ENCODE measurements around the gene SCAMP5.

The SCAMP5 gene

DNA sequence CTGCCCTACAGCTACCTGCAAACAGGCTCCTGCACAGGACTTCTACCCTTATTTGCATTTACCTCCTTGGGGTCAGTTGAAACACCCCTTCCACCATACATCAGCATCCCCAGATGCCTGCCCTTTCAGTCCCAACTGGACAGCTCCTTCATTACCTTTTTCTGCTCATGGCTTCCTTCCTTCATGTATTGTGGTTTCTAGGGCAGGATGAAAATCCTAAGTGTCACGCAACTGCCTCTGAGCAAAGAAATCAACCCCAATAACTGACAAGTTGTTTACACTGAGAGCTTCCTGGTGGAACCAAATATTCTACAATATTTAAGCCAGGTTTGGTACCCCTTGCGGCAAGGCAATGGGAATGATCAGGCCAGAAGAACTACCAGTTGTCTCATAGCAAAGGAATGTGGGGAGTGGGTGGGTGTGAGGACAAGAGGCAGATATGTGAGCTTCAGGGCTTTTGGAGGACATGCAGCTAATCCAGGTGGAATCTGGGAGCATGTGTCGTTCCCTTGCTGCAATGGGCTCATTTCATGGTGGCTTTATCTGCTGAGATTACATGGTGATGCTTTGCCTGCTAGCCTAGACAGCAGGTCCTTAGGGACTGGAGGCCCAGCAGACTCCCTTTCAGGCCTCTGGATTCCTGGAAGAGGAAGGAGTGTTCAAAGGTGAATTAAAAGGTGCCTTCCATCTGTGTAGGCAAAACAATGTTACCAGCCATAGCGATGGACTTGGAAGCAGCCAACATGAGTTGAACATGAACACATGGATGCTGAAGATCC is 63.0 kb downstream of the SCAMP5 start:
- DNase-seq (ENCODE audit: low read depth), result no peak
- no peak overlapping the region for H3K4me3 ChIP-seq (ENCODE audit: low read depth, low read length)
- in situ Hi-C loops (cut with HindIII; ENCODE audit: low sequenced_read_pairs), result no loop called here
- TF ChIP-seq, protein P1, sequence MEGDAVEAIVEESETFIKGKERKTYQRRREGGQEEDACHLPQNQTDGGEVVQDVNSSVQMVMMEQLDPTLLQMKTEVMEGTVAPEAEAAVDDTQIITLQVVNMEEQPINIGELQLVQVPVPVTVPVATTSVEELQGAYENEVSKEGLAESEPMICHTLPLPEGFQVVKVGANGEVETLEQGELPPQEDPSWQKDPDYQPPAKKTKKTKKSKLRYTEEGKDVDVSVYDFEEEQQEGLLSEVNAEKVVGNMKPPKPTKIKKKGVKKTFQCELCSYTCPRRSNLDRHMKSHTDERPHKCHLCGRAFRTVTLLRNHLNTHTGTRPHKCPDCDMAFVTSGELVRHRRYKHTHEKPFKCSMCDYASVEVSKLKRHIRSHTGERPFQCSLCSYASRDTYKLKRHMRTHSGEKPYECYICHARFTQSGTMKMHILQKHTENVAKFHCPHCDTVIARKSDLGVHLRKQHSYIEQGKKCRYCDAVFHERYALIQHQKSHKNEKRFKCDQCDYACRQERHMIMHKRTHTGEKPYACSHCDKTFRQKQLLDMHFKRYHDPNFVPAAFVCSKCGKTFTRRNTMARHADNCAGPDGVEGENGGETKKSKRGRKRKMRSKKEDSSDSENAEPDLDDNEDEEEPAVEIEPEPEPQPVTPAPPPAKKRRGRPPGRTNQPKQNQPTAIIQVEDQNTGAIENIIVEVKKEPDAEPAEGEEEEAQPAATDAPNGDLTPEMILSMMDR (IDR thresholded peaks at IDR 0.05; ENCODE audit: low read depth, low read length, missing control alignments), result no peak

DNA sequence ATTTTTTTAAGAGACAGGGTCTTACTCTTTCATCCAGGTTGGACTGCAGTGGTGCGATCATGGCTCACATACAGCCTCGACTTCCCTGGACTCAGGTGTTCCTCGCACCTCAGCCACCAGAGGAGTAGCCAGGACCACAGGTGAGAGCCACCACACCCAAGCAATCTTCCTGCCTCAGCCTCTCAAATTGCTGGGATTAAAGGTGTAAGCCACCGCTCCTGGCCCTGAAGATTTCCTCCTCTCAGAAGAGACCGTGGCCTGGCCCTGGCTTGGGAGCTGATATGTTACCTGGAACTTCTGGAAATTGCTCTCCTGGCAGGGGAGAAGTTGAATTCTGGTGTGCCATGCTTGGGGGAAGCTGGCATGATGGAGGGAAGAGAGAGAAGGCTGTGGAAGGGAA is 64.2 kb downstream of the SCAMP5 start:
- TF ChIP-seq, protein P1 (IDR thresholded peaks at IDR 0.05; ENCODE audit: low read depth, low read length, missing control alignments), result no peak
- in situ Hi-C loops (cut with HindIII; ENCODE audit: low sequenced_read_pairs), result loop anchor here (5.0 kb wide), 2 partner anchors 68 to 133 kb away; no protein-coding TSS in a partner anchor

DNA sequence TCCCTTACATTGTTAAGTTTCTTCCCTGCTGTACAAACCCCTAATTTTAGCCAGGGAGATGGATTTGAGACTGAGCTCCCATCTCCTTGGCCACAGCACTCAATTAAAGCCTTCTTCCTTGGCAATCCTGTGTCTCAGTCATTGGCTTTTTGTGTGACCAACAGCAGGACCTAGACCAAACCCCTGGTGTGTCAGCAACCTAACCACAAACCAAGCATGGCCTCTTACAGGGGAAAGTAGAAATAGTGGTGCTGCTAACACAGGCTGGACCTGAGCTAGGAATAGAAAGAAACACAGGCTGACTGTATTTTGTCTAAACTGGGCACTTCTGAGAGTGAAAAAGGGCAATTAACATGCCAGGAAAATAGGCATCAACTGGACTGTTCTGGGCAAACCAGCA is 65.9 kb downstream of the SCAMP5 start:
- in situ Hi-C loops (cut with HindIII; ENCODE audit: low sequenced_read_pairs), result loop anchor here (5.0 kb wide), 2 partner anchors 66 to 131 kb away; no protein-coding TSS in a partner anchor
- DNase-seq (ENCODE audit: low read depth), result peak; percentile 48
- TF ChIP-seq, protein P1 (IDR thresholded peaks at IDR 0.05; ENCODE audit: low read depth, low read length, missing control alignments), result no peak
- no peak overlapping the region for H3K4me3 ChIP-seq (ENCODE audit: low read depth, low read length)

More for the DNA sequence above, 64.2 kb downstream of the SCAMP5 start:
- DNase-seq (ENCODE audit: low read depth), result no peak
- H3K4me3 ChIP-seq (ENCODE audit: low read depth, low read length), result no peak overlapping the region

DNA sequence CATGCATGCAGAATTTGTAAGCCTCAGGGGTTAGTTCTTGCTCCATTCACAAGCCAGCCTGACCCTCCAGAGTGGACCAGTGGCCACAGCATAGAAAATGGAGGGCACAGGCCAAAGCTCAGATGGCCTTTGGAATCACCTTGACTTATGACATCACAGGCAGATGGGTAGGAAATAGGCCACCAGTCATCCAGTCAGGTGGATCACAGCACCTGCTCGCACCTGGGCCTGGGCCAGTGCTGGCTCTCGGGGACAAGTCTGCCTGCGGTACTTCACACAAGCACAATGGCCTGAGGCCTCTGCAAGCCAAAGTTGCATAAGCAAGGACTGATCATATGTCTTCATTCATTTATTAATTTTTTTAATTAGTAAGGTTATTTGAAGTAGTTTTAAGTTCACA is 67.3 kb downstream of the SCAMP5 start:
- no peak overlapping the region for H3K4me3 ChIP-seq (ENCODE audit: low read depth, low read length)
- DNase-seq (ENCODE audit: low read depth), result no peak
- TF ChIP-seq, protein P1 (IDR thresholded peaks at IDR 0.05; ENCODE audit: low read depth, low read length, missing control alignments), result no peak
- in situ Hi-C loops (cut with HindIII; ENCODE audit: low sequenced_read_pairs), result loop anchor here (5.0 kb wide), 2 partner anchors 65 to 130 kb away; no protein-coding TSS in a partner anchor

DNA sequence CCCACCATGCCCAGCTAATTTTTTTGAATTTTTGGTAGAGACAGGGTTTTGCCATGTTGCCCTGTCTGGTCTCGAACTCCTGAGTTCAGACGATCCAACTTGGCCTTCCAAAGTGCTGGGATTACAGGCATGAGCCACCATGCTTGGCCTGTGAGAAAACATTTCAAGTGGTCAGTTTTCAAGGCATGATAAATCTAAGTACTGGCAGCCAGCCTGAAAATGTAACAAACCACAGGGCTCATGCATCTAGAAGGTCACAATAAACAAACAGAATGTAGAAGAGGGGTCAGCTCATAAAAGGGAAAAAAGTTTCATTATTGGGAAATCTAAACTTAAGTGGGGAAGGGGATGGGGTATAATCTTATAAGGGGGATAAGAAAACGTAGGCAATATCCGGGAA is 68.0 kb downstream of the SCAMP5 start:
- in situ Hi-C loops (cut with HindIII; ENCODE audit: low sequenced_read_pairs), result loop anchor here (5.0 kb wide), 2 partner anchors 64 to 129 kb away; no protein-coding TSS in a partner anchor
- peak; percentile 72 for DNase-seq (ENCODE audit: low read depth)
- TF ChIP-seq, protein P1 (IDR thresholded peaks at IDR 0.05; ENCODE audit: low read depth, low read length, missing control alignments), result no peak
- no peak overlapping the region for H3K4me3 ChIP-seq (ENCODE audit: low read depth, low read length)

DNA sequence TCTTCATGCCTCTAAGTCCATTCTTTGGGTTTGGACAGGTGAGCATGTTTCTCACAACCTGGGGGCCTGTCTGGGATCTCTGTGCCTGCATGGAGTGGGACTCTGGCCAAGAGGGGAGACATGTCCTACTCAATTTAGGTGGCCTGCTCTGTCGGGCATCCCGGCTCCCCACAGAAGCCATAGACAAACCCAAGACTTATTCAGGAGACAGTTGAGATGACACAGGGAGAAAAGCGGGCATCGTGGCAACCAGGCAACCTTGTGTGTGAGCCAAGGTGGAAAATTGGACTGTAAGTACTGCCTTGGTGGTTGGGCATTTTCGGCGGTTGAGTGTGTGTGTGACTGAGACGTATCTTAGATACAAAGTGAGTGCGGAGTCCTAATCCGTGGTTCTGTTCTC is 68.5 kb downstream of the SCAMP5 start:
- in situ Hi-C loops (cut with HindIII; ENCODE audit: low sequenced_read_pairs), result loop anchor here (5.0 kb wide), 2 partner anchors 63 to 128 kb away; no protein-coding TSS in a partner anchor
- TF ChIP-seq, protein P1 (IDR thresholded peaks at IDR 0.05; ENCODE audit: low read depth, low read length, missing control alignments), result no peak
- no peak for DNase-seq (ENCODE audit: low read depth)
- H3K4me3 ChIP-seq (ENCODE audit: low read depth, low read length), result no peak overlapping the region

Data from astrocyte of the cerebellum (primary cell).